Omental fat pad (tissue), 4 donors: ENCODE measurements around the gene RAF1. TPM values are rescaled to one million over a fixed set of nuclear protein-coding genes. Genes with fewer than 3 reads are reported as not detected.

Experiments
- ATAC-seq: fragments of 150-250 bp; one replicate; pipeline ENCODE4 v1.9.1; 2016; ENCODE audit warnings: mild to moderate bottlenecking, moderate library complexity; ENCODE audit not compliant: low FRiP score
- DNase-seq: peaks from one replicate; pipeline ENCODE4 v3.0.0-alpha.2; 2019; ENCODE audit warnings: low spot score
- total RNA-seq, 4 donors: library from RNA; depleted of rRNA; stranded (reverse); fragments of >200 nt; gene quantifications; one replicate each; pipeline ENCODE4 v1.1.0, GENCODE V29; 2016
- TF ChIP-seq, protein P1 (sequence below), 3 donors: fragments of 450-650 bp; IDR thresholded peaks; one replicate each; pipeline ENCODE4 v1.5.1; 2016 to 2017; ENCODE audit warnings: antibody characterized with exemption in 3 of 3, mild to moderate bottlenecking in 3 of 3, moderate library complexity in 2 of 3

Gene RAF1
- total RNA-seq, 4 donors from 2014 or later = 83.4 to 120 (median 106) TPM

- ATAC-seq (no peak), DNase-seq (no peak)
- TF ChIP-seq, protein P1, sequence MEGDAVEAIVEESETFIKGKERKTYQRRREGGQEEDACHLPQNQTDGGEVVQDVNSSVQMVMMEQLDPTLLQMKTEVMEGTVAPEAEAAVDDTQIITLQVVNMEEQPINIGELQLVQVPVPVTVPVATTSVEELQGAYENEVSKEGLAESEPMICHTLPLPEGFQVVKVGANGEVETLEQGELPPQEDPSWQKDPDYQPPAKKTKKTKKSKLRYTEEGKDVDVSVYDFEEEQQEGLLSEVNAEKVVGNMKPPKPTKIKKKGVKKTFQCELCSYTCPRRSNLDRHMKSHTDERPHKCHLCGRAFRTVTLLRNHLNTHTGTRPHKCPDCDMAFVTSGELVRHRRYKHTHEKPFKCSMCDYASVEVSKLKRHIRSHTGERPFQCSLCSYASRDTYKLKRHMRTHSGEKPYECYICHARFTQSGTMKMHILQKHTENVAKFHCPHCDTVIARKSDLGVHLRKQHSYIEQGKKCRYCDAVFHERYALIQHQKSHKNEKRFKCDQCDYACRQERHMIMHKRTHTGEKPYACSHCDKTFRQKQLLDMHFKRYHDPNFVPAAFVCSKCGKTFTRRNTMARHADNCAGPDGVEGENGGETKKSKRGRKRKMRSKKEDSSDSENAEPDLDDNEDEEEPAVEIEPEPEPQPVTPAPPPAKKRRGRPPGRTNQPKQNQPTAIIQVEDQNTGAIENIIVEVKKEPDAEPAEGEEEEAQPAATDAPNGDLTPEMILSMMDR (IDR thresholded peaks at IDR 0.05) = no peak
These were observed 86.5 kb downstream of the RAF1 start for GRCh38 chr3:12577379-12577778.

GRCh38 chr3:12574661-12575060 is 89.3 kb downstream of the RAF1 start:
- DNase-seq (no peak), ATAC-seq (no peak)
- TF ChIP-seq, protein P1 (IDR thresholded peaks at IDR 0.05) = no peak

DNA sequence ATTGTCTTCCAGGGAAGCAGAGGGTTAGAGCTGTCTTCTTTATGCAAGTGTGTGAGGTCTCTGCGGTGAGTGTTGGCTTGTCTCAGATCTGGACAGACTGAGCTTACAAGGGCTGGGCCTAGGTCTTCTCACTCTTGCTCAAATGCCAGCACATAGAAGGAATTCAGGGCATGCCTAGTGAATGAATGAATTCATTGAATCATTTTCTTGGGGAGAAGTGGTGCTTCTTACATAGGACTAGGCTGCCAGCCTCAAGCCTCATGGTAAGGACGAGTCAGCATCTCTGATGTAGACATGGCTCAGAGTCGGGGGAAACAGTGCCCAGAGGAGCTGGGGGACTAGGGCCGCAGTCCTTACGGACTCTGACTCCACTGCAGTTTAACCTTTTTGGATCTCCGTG is 89.8 kb downstream of the RAF1 start:
- no peak for DNase-seq
- ATAC-seq = no peak
- TF ChIP-seq, protein P1 (IDR thresholded peaks at IDR 0.05) = no peak

DNA sequence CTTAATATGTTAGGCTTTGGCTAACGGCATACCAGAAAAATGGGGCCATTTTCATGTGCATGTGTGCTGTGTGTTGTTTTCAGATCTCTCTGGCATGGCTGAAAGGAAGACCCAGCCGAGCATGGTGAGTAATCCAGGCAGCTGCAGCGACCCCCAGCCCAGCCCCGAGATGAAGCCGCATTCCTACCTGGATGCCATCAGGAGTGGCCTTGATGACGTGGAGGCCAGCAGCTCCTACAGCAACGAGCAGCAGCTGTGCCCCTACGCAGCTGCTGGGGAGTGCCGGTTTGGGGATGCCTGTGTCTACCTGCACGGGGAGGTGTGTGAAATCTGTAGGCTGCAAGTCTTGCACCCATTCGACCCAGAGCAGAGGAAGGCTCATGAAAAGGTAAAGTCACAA is 91.9 kb downstream of the RAF1 start:
- TF ChIP-seq, protein P1 (IDR thresholded peaks at IDR 0.05) = no peak
- ATAC-seq = no peak
- DNase-seq = no peak

DNA sequence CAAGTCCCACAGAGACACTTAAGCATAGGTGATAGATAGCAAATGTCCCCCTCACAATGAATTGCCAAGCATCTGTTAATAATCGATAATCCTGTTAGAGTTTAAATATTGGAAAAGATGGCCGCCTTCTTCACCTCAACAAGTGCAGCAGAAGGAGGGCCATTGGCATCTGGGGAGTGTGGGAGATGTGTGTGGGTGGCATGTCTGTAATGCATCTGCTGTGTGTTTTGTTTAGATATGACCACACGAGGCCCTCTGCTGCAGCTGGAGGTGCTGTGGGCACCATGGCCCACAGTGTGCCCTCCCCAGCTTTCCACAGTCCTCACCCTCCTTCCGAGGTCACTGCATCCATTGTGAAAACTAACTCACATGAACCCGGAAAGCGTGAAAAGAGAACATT is 94.1 kb downstream of the RAF1 start:
- DNase-seq = no peak
- no peak for ATAC-seq
- TF ChIP-seq, protein P1 (IDR thresholded peaks at IDR 0.05) = no peak

GRCh38 chr3:12568747-12569146 is 95.2 kb downstream of the RAF1 start:
- ATAC-seq = no peak
- no peak for DNase-seq
- TF ChIP-seq, protein P1 (IDR thresholded peaks at IDR 0.05) = no peak

GRCh38 chr3:12566976-12567375 is 96.9 kb downstream of the RAF1 start:
- TF ChIP-seq, protein P1 (IDR thresholded peaks at IDR 0.05) = no peak

More at GRCh38 chr3:12566976-12567375, 96.9 kb downstream of the RAF1 start:
- ATAC-seq = no peak
- DNase-seq = no peak
